DND-41 (cell line): ENCODE results near the gene EVL.

Experiments used
- CTCF ChIP-seq: IDR thresholded peaks from 2 replicates; pipeline ENCODE4 v1.5.1; 2012; ENCODE audit warnings: borderline replicate concordance, low read length, moderate library complexity, mild to moderate bottlenecking; ENCODE audit not compliant: poor library complexity, severe bottlenecking; ENCODE audit errors: extremely low read depth
- EZH2 ChIP-seq: IDR thresholded peaks from 3 replicates; pipeline ENCODE4 v1.6.1; 2012; ENCODE audit warnings: borderline replicate concordance, low read depth, mild to moderate bottlenecking, moderate library complexity, low read length, inconsistent platforms; ENCODE audit not compliant: severe bottlenecking

GRCh38 chr14:100069161-100069800 lies 4.1 kb downstream of the EVL start:
- TF ChIP-seq CTCF (no peak), EZH2 (no peak)
